ENCODE data around the gene ATP9A. TPM values are rescaled to one million over a fixed set of nuclear protein-coding genes. Genes with fewer than 3 reads are reported as not detected.

The ATP9A gene
- total RNA-seq, 1 donor from 2014 or later, result 55.6 TPM

DNA sequence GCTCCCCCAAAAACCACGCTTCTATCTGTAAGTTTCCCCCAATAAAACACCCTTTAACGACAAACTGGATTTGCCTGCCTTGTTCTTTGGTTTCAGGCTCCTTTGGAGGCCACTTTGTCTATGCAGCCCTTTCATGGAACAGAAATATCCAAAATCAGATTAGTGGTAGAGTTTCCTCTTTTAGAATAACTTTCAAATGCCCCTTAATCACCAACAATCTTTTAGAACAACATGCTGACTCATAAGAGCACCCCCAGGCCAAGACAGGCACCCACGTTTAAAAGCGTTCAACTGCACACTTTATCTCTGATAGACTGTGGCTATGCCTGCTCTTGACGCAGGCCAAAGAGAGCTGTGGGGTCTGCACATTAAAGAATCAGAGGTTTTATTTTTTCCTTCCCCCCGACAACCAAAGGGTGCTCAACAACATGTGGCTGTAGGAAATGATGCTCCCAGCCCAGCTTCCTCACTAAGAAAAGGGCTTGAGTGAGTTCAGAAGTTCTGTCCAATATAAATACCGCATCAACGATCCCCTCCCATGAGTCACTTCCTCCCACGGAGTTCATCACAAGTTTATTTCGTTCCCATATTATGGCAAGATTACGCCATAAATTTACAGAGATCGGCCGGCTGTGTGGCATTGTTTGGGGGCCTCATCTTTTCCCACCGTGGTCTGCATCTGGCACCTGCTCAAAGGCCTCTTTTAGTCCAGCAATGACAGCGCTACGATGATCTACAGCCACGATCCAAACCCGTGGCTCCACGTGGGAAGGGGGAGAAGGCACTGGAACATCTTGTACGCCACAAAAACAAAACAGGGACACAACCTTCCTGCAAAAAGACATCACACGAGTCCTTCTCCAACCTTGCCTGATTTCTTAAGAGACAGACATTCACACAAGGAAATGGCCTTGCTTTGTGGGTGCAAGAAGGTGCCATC is 136.9 kb downstream of the ATP9A start:
- DNase-seq (ENCODE audit: low read depth in 2 of 2), result peak; percentile 100

GRCh38 chr20:51629399-51630058 is 138.7 kb downstream of the ATP9A start:
- no peak for DNase-seq (ENCODE audit: low read depth in 2 of 2)

DNA sequence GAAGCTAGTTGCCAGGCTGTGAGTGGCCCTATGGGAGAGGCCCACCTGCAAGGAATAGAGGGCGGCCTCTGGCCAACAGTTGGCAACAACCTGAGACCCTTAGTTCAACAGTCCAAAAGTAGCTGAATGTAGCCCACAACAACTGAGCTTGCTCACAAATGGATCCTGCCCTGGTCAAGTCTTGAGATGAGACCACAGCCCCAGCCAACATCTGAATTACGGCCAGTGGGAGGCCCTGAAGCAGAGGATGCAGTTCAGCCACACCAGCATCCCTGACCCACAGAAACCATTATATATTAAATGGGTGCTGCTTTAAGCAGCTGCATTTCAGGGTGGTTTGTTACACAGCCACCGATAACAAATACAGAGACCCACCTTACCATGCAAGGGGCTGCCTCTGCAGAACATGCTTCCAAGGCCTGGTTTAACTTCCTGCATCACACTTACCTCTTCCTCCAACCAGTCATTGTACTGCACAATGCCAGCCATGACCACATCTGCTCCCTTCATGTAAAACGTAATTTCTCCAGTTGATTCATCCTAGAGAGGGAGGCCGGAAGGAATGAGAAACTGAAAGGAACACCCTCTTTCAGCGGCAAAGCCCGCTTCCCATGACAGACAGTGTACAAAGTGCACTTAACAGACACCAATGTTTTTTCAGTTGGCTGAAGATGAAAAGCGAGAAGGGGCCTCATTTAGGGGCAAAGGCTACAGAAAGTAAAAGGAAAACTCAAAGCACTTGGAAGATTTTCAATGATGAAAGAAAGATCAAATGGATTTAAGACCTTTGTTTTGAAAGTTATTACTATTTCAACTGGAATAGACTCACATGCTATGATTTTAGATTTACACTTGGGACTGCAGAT is 139.4 kb downstream of the ATP9A start:
- DNase-seq (ENCODE audit: low read depth in 2 of 2), result peak; percentile 94 to 98

DNA sequence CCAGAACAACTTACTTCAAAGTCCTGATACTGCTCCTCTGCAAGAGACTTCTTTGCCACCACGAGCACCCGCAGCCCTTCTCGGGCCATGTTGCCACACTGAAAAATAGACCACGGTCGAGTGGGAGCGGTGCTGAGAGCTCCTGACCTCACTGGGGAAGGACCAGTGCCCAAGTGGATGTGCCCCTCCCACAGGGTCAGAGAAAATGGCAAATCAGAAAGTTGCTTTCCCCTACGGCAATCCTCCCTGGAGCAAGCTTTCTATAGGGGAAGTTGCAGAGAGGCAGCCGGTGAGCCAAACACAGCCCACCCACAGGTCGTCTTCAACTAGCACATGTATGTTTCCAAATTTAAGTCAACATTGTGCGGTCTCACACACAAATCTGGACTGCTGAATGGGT is 140.6 kb downstream of the ATP9A start:
- DNase-seq (ENCODE audit: low read depth in 2 of 2), result no peak

DNA sequence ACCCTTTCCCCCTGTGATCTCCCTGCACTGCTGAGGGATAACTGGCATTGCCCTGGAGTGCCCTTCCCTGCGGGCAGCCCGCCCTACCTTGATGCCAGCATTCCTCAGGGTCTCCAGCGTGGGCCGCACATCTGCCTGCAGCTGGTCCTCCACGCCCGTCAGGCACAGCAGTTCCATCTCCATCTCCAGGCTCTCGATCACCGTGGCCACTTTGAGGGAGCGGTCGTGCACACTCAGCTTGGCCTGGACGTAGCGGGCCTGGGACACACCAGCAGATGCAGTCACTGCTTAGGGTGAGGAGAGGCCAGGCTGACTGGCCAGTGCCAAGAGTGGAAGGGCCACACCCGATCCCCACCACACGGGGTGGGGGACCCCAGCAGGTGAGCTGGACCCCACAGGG is 143.1 kb downstream of the ATP9A start:
- no peak for DNase-seq (ENCODE audit: low read depth in 2 of 2)

GRCh38 chr20:51624157-51624731 is 143.9 kb downstream of the ATP9A start:
- peak; percentile 82 to 92 for DNase-seq (ENCODE audit: low read depth in 2 of 2)

- DNase-seq (ENCODE audit: low read depth in 2 of 2), result no peak
These were observed 144.9 kb downstream of the ATP9A start for GRCh38 chr20:51623255-51623654.

GRCh38 chr20:51622004-51622874 is 146.0 kb downstream of the ATP9A start:
- no peak for DNase-seq (ENCODE audit: low read depth in 2 of 2)

DNA sequence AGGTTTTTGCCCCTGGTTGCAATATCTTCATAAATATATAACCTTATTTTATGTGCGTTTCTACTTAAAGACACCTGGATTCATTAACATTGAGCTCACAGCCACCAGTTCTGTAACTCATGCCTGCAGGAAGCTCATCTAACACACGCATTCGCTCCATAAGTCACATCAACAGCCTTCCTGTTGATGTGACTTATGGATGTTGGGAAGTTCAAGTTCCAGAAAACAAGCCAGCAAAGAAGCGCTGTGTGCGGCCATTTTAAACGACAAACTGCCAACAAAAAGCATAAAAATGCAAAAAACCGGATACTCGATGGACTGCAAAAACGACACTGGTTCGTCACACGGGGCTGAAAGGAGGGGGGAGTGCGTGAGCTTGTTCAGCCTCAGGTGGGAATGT is 147.8 kb downstream of the ATP9A start:
- DNase-seq (ENCODE audit: low read depth in 2 of 2), result peak in 1 of 2 donors; percentile 36

DNA sequence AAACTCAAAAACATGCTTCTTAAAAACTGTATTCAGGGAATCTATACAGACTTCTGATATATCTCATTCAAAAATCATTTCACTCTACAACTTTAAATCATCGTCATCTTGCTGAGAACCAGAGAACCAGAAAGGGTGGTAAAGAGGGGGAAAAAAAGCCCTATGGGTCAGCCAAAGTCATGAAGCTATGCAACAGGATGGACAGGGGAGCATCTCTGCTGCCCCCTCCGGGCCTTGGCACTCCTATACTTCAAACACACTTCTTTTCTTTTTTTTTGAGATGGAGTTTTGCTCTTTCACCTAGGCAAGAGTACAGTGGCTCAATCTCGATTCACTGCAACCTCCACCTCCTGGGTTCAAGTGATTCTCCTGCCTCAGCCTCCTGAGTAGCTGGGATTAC is 152.1 kb downstream of the ATP9A start:
- no peak for DNase-seq (ENCODE audit: low read depth in 2 of 2)

DNA sequence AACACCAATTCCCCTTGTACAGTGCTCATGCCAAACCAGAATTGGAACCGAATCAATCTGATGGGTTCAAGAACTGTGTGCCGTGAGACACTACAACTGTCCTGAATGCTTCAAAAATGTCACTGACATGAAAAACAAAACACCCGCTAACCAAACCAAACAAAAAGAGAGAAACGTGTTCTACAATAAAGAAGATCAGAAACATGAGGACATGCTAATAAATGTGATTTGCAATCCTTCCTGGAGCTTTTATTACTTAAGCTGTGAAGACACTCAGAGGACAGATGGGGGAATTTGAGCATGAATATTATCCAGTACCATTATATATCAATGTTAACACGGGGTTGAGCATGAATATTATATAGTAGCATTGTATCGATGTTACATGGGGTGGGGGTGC is 153.5 kb downstream of the ATP9A start:
- no peak for DNase-seq (ENCODE audit: low read depth in 2 of 2)

DNA sequence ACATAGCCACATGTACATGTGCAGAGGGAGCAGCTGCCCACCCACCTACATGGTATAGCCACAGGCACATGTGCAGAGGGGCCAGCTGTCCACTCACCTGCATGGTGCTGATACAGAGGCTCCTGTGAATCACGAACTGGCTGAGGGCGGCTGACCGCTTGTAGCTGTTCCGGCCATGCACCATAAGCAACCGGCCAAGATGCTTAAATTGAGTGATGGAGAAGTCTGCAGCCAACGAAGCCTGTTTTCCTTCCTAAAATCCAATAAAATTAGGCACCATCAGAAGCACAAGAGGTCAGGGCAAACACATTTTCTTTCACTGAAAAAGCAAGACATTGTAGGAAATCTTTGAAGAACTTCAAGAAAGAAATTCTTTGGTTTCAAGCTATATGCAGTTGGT is 154.6 kb downstream of the ATP9A start:
- no peak for DNase-seq (ENCODE audit: low read depth in 2 of 2)

DNA sequence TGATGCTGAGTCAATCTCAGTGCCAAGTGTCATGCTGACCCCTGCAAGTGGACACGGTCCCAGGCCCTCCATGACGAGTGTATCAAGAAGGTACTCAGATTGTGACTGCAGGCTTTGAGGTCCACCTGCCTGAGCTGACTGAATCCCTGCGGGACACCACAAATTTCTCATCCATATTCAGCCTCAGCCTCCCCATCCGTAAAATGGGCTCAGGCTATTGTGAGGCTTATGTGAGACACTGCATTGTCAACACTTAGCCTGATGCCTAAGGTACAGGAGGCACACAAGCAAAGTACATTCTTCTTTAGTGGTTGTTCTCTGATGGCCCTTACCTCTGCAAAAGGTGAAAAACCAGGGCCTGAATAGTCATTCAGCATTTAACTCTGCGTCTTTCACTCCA is 155.3 kb downstream of the ATP9A start:
- DNase-seq (ENCODE audit: low read depth in 2 of 2), result no peak

DNA sequence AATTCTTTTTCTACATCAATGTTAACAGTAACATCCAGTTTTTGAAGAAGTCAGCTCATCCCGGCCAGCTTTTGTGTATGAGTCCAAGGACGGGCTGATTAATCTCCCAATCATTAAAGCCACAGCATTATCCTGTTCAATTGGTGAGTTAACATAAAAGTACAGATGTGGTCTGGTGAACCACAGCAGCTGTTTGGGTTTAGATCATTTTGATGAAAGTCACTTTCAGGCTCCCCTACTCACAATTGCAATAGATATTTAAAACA is 156.6 kb downstream of the ATP9A start:
- no peak for DNase-seq (ENCODE audit: low read depth in 2 of 2)

DNA sequence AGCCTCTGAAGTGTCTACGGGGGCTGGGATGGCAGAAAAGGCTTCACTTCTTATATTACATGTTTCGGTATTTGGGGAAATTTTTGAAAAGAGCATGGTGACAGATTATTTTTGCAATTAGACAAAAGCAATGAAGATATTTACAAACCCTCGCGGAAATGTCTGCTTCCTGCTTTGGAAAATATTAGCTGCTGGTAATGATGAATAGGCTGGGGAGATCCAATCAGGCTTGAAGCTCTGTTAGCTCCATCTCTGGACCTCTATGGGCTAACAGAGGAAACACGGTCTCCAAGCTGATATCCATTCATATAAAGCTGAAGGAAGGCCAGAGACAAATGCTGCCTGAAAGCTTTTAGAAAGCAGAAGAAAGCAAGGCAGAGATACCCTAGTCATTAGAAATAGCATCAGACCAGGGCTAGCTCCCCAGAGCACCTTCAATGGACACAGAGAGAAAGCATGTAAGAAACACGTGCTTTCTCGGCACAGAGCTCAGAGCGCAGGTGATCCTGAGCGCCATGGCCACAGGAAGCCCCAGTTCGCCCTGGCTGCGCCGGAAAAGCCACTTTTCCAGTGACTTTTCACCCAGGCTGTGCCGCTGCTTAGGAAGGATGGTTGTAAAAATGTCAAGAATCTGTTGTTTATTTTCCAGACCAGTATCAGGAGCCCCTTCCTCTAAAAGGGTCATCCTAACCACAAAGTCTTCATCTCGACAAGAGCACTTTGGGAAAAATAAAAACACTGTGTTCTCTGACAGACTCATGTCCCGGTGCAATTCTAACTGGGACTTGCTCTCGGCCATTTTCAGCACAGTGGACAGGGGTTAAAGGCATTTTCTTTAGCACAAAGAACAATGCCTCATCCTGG is 157.2 kb downstream of the ATP9A start:
- peak; percentile 27 to 88 for DNase-seq (ENCODE audit: low read depth in 2 of 2)

GRCh38 chr20:51610111-51610510 is 158.1 kb downstream of the ATP9A start:
- no peak for DNase-seq (ENCODE audit: low read depth in 2 of 2)

- DNase-seq (ENCODE audit: low read depth in 2 of 2), result no peak
These were observed 158.9 kb downstream of the ATP9A start for GRCh38 chr20:51609251-51609650.

DNA sequence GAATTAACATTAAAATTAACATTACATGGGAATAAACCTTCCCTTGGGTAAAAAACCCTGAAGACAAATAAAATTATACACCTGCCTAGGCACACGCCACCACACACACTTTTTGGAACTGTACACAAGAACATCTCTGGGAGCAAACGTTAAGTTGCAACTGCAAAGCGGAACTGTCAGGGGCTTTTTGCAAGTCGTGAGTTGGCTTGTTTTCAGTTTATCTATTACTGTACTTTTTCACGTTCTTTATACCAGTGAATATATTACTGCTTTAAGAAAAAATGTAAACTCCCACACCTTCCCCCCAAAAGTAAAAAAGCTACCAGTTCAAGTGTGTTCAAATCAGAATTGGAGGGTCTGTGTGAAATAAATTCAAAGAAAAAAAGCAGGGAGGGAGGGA is 160.1 kb downstream of the ATP9A start:
- no peak for DNase-seq (ENCODE audit: low read depth in 2 of 2)

GRCh38 chr20:51607170-51607569 is 161.0 kb downstream of the ATP9A start:
- DNase-seq (ENCODE audit: low read depth in 2 of 2), result no peak

DNA sequence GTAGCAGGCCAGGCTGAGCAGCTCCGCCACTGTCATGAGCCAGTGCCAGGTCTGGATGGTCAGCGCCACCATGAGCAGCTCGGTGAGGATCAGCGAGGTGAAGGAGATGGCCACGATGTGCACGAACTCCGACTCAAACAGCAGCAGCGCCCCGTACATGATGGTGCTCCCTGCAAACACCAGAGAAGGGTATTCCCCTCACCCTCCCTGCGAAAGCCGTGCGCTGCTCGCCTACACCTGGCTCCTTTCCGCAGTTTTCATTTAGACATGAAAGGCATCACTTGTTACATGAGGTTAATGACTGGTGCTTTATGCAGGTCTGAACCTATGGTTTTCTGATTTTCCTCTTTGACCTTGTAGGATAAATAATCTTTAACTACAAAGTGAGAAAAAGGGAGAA is 163.3 kb downstream of the ATP9A start:
- no peak for DNase-seq (ENCODE audit: low read depth in 2 of 2)
